Measurements from ENCODE around the gene GRIA4.
"Not testable (repeated sequence)": the region's sequence is repeated elsewhere in the genome, so short reads cannot be mapped to it uniquely, and the experiment has no call there.

Gene GRIA4

GRCh38 chr11:105720096-105720495 is 110.2 kb downstream of the GRIA4 start:
- no peak for DNase-seq

GRCh38 chr11:105723269-105723668 is 113.4 kb downstream of the GRIA4 start:
- DNase-seq, result no peak

- no peak for DNase-seq
Measured at GRCh38 chr11:105732611-105733010, 122.7 kb downstream of the GRIA4 start.

GRCh38 chr11:105734426-105734825 is 124.6 kb downstream of the GRIA4 start:
- DNase-seq, result no peak

GRCh38 chr11:105738251-105738650 is 128.4 kb downstream of the GRIA4 start:
- no peak for DNase-seq

- no peak for DNase-seq
Measured at GRCh38 chr11:105738986-105739795, 129.3 kb downstream of the GRIA4 start.

- no peak for DNase-seq
Measured at GRCh38 chr11:105740164-105740903, 130.5 kb downstream of the GRIA4 start.

GRCh38 chr11:105741488-105742020 is 131.7 kb downstream of the GRIA4 start:
- no peak for DNase-seq

GRCh38 chr11:105754260-105754659 is 144.4 kb downstream of the GRIA4 start:
- no peak for DNase-seq

- DNase-seq, result no peak
Measured at GRCh38 chr11:105754716-105755115, 144.8 kb downstream of the GRIA4 start.

- DNase-seq, result no peak
Measured at GRCh38 chr11:105757107-105757506, 147.2 kb downstream of the GRIA4 start.

GRCh38 chr11:105763594-105763993 is 153.7 kb downstream of the GRIA4 start:
- DNase-seq, result no peak

- no peak for DNase-seq
Measured at GRCh38 chr11:105767931-105768330, 158.1 kb downstream of the GRIA4 start.

- no peak for DNase-seq
Measured at GRCh38 chr11:105769627-105770026, 159.8 kb downstream of the GRIA4 start.

GRCh38 chr11:105773452-105773851 is 163.6 kb downstream of the GRIA4 start:
- not testable (repeated sequence) for DNase-seq

- no peak for DNase-seq
Measured at GRCh38 chr11:105774899-105775298, 165.0 kb downstream of the GRIA4 start.

- DNase-seq, result no peak
Measured at GRCh38 chr11:105780781-105781525, 171.1 kb downstream of the GRIA4 start.

- no peak for DNase-seq
Measured at GRCh38 chr11:105781807-105782206, 171.9 kb downstream of the GRIA4 start.

- no peak for DNase-seq
Measured at GRCh38 chr11:105783216-105783615, 173.3 kb downstream of the GRIA4 start.

- DNase-seq, result not testable (repeated sequence)
Measured at GRCh38 chr11:105785850-105786249, 176.0 kb downstream of the GRIA4 start.

GRCh38 chr11:105786741-105787140 is 176.9 kb downstream of the GRIA4 start:
- no peak for DNase-seq

- DNase-seq, result no peak
Measured at GRCh38 chr11:105789579-105790420, 179.9 kb downstream of the GRIA4 start.

All from NK-92 treated with Interleukin-12 subunit alpha and Interleukin-12 subunit beta, amount 100 ng/mL, for 24 hours (cell line).